Left hindlimb (tissue), 1 donor: ENCODE data around the gene TGFB1I1.
"Not testable (repeated sequence)": the region's sequence is repeated elsewhere in the genome, so short reads cannot be mapped to it uniquely, and the experiment has no call there.

Source experiments
- DNase-seq: peaks from one replicate; pipeline ENCODE4 v3.0.0-alpha.2; 2018

The TGFB1I1 gene

DNA sequence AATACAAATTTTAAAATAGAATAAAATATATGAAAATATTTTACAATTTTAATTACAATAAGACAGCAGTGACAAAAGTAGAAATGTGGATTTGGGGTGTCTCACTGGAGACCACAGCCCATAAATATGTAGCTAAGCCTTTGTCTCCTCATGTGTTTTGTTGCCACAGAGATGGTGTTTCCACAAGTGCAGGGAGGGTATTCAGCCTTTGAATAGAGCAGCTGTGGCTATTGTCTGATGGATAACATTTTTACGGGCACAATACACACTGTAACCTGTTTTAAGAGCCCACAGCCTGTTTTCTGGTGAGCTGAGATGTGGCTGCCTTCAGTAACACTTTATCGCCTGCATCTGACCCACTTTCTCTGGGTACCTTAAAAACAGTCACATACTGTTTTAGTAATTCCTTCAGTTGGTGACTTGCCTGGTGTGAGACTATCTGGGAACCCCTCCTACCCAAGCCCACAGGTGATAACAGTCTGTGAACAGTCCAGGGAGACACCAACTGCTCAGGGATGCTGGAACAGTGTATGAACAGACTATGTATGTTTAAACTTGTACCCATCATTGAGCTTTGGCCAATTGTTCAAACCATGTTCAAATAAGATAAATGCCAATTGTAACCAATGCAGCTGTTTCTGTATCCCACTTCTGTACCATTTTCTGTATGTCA lies 47.9 kb downstream of the TGFB1I1 start:
- DNase-seq: no peak

DNA sequence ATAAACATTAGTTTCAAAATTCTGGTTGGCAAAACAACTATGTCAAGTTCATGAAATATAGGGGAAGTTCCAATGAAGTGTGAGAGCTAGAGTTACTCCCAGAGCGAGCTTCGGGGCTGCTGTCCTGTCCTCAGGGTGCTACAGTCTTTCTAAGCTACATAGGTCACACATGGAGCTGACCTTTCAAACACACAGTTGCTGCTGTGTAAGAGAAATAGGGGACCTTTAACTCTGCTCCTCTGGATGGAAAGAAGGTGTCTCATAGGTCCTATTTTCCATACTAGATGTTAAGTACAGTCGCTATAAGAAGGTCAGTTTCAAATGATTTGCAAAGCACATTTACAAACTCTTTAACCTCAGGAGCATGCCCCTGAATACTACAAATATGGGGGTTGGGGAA lies 49.4 kb downstream of the TGFB1I1 start:
- no peak for DNase-seq

- DNase-seq: no peak
Measured at GRCh38 chr16:31522071-31522470, 50.1 kb downstream of the TGFB1I1 start.

- DNase-seq: not testable (repeated sequence)
Measured at GRCh38 chr16:31523768-31524167, 51.8 kb downstream of the TGFB1I1 start.

GRCh38 chr16:31525113-31525512 lies 53.2 kb downstream of the TGFB1I1 start:
- DNase-seq: no peak
